Keratinocyte (primary cell): Measurements from ENCODE around the gene CIDEC. TPM values are rescaled to one million over a fixed set of nuclear protein-coding genes. Genes with fewer than 3 reads are reported as not detected.

Experiments
- DNase-seq: peaks from one replicate; pipeline ENCODE4 v3.0.0-alpha.2; 2011; ENCODE audit warnings: low read depth, missing footprints, low spot score
- FAIRE-seq: peaks from 2 replicates; lab custom pipeline; 2011; peaks lifted over from hg19 to GRCh38; lab: Jason Lieb, UNC
- H2AFZ ChIP-seq: 2 replicates; pipeline ENCODE4 v1.6.0; 2012; ENCODE audit warnings: low read length, control low read depth, inconsistent platforms; ENCODE audit not compliant: control insufficient read depth
- H3K27ac ChIP-seq: 2 replicates; pipeline ENCODE4 v1.5.1; 2011; ENCODE audit warnings: low read length; ENCODE audit not compliant: control insufficient read depth, insufficient read depth
- H3K27me3 ChIP-seq: 3 replicates; pipeline ENCODE4 v1.6.0; 2011; ENCODE audit warnings: low read length; ENCODE audit not compliant: control insufficient read depth, insufficient read depth; ENCODE audit errors: extremely low read depth
- H3K36me3 ChIP-seq, 2 experiments: 2 replicates in 1 of 2; 3 replicates in 1 of 2; pipeline ENCODE4 v1.5.1; 2011; ENCODE audit warnings: low read length in 2 of 2, mild to moderate bottlenecking in 1 of 2; ENCODE audit not compliant: control insufficient read depth in 2 of 2, insufficient read depth in 2 of 2; ENCODE audit errors: extremely low read depth in 1 of 2
- H3K4me1 ChIP-seq: 3 replicates; pipeline ENCODE4 v1.5.1; 2011; ENCODE audit warnings: low read length; ENCODE audit not compliant: control insufficient read depth, insufficient read depth; ENCODE audit errors: extremely low read depth
- H3K4me2 ChIP-seq: 3 replicates; pipeline ENCODE4 v1.6.0; 2011; ENCODE audit warnings: low read depth, low read length; ENCODE audit not compliant: control insufficient read depth, insufficient read depth; ENCODE audit errors: extremely low read depth
- H3K4me3 ChIP-seq, 3 experiments: fragments of 200-600 bp in 1 of 3; sonication (generic) in 1 of 3; 2 replicates in 2 of 3; 3 replicates in 1 of 3; pipeline ENCODE4 v1.5.1; 2011 to 2016; ENCODE audit warnings: low read length in 3 of 3, mild to moderate bottlenecking in 3 of 3, control low read depth in 2 of 3, inconsistent platforms in 1 of 3, low read depth in 1 of 3, mixed read lengths in 1 of 3, mixed run types in 1 of 3, moderate library complexity in 1 of 3; ENCODE audit not compliant: control insufficient read depth in 2 of 3, insufficient read depth in 2 of 3; ENCODE audit errors: extremely low read depth in 1 of 3
- H3K79me2 ChIP-seq: 2 replicates; pipeline ENCODE4 v1.6.0; 2012; ENCODE audit warnings: low read length; ENCODE audit not compliant: control insufficient read depth, insufficient read depth
- H3K9ac ChIP-seq: 3 replicates; pipeline ENCODE4 v1.6.0; 2011; ENCODE audit warnings: low read length; ENCODE audit not compliant: control insufficient read depth, insufficient read depth; ENCODE audit errors: extremely low read depth
- H3K9me1 ChIP-seq: 3 replicates; pipeline ENCODE4 v1.6.0; 2011; ENCODE audit warnings: low read length; ENCODE audit not compliant: control insufficient read depth, insufficient read depth; ENCODE audit errors: extremely low read depth
- H3K9me3 ChIP-seq: 2 replicates; pipeline ENCODE4 v1.5.1; 2012; ENCODE audit warnings: low read depth, low read length; ENCODE audit not compliant: control insufficient read depth
- H4K20me1 ChIP-seq: 3 replicates; pipeline ENCODE4 v1.6.0; 2011; ENCODE audit warnings: low read length; ENCODE audit not compliant: control insufficient read depth, insufficient read depth; ENCODE audit errors: extremely low read depth
- EZH2 ChIP-seq: IDR thresholded peaks from one replicate; pipeline ENCODE4 v1.6.1; 2012; ENCODE audit warnings: inconsistent platforms, mild to moderate bottlenecking, low read length, moderate library complexity
- dilution Hi-C: fragments of 300-500 bp; cut with MboI; formaldehyde crosslinking; loops from one replicate; pipeline ENCODE4 v1.7.0; 2020; ENCODE audit warnings: low sequenced_read_pairs; ENCODE audit not compliant: extremely low pct_ligation_motif_present
- polyA plus RNA-seq, 5 experiments: library from polyadenylated mRNA; depleted of rRNA in 3 of 5; stranded (reverse) in 3 of 5; stranded (forward) in 1 of 5; unstranded in 1 of 5; fragments of >200 nt; gene quantifications; 1 replicate in 1 of 5; 2 replicates in 3 of 5; 3 replicates in 1 of 5; pipeline versions ENCODE4 v1.2.1 to v1.2.3, GENCODE V29; 2011 to 2012; ENCODE audit warnings: missing spikeins in 2 of 5, low read depth in 1 of 5, low replicate concordance in 1 of 5
- TF ChIP-seq, protein P1 (sequence below), 3 experiments: IDR thresholded peaks in 1 of 3; conservative IDR thresholded peaks in 1 of 3; optimal IDR thresholded peaks in 1 of 3; 2 replicates in 2 of 3; 3 replicates in 1 of 3; pipeline versions ENCODE3 to v1.5.1; 2011; ENCODE audit warnings: low read length in 3 of 3, mild to moderate bottlenecking in 3 of 3, moderate library complexity in 2 of 3, control low read depth in 1 of 3, inconsistent platforms in 1 of 3; ENCODE audit not compliant: insufficient read depth in 2 of 3; ENCODE audit errors: extremely low read depth in 1 of 3

The CIDEC gene
- polyA plus RNA-seq, 1 donor (not counting 4 experiments of a cell fraction or from before 2014, with no cell fraction given), result not detected

DNA sequence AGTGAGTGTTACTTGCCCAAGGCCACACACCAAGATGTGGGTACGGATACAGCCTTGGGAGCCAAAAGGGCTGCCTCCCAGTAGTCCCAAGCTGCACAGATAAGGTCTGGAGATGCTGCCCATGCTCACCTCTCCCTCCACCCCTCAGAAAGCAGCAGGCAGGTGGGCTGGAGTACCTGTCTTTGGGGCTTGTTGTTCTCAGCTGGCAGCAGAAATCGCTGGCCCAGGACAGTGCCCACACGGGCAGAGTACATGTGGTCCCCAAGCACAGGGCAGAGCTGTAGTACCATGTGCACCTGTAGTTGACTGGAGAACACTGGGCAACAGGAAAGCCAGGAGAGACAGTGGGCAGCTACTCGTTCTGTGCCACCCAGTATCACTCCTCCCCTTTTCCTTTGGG, 41.2 kb downstream of the CIDEC start:
- H3K4me2 ChIP-seq, result no peak overlapping the region
- dilution Hi-C loops, result no loop called here
- H3K79me2 ChIP-seq, result no peaks in the 10 kb centered on the region
- FAIRE-seq (no peak), DNase-seq (no peak)
- no peaks in the 10 kb centered on the region for H3K4me1 ChIP-seq
- H3K36me3 ChIP-seq, result peaks cover 25 to 37% of the 10 kb centered on the region in 2 experiments
- H3K9me1 ChIP-seq, result no peaks in the 10 kb centered on the region
- H3K9ac ChIP-seq, result no peak overlapping the region
- no peaks in the 10 kb centered on the region for H4K20me1 ChIP-seq
- no peak overlapping the region for H2AFZ ChIP-seq
- no peak overlapping the region for H3K4me3 ChIP-seq
- H3K27me3 ChIP-seq, result no peaks in the 10 kb centered on the region
- no peaks in the 10 kb centered on the region for H3K9me3 ChIP-seq
- no peak overlapping the region for H3K27ac ChIP-seq
- TF ChIP-seq EZH2, result no peak
- TF ChIP-seq, protein P1, sequence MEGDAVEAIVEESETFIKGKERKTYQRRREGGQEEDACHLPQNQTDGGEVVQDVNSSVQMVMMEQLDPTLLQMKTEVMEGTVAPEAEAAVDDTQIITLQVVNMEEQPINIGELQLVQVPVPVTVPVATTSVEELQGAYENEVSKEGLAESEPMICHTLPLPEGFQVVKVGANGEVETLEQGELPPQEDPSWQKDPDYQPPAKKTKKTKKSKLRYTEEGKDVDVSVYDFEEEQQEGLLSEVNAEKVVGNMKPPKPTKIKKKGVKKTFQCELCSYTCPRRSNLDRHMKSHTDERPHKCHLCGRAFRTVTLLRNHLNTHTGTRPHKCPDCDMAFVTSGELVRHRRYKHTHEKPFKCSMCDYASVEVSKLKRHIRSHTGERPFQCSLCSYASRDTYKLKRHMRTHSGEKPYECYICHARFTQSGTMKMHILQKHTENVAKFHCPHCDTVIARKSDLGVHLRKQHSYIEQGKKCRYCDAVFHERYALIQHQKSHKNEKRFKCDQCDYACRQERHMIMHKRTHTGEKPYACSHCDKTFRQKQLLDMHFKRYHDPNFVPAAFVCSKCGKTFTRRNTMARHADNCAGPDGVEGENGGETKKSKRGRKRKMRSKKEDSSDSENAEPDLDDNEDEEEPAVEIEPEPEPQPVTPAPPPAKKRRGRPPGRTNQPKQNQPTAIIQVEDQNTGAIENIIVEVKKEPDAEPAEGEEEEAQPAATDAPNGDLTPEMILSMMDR (optimal IDR thresholded peaks at IDR 0.05 in 1 of 3, IDR thresholded peaks at IDR 0.05 in 1 of 3, conservative IDR thresholded peaks at IDR 0.05 in 1 of 3; ENCODE audit: extremely low read depth in 1 of 3, insufficient read depth in 2 of 3, low read length in 3 of 3), result no peak

- no peak for DNase-seq
- no peak overlapping the region for H3K27ac ChIP-seq
- H3K9me1 ChIP-seq, result no peaks in the 10 kb centered on the region
- FAIRE-seq, result no peak
- no peaks in the 10 kb centered on the region for H3K27me3 ChIP-seq
- dilution Hi-C loops, result no loop called here
- no peaks in the 10 kb centered on the region for H4K20me1 ChIP-seq
- no peak for TF ChIP-seq EZH2
- TF ChIP-seq, protein P1 (optimal IDR thresholded peaks at IDR 0.05 in 1 of 3, IDR thresholded peaks at IDR 0.05 in 1 of 3, conservative IDR thresholded peaks at IDR 0.05 in 1 of 3; ENCODE audit: extremely low read depth in 1 of 3, insufficient read depth in 2 of 3, low read length in 3 of 3), result no peak
- no peak overlapping the region for H3K4me3 ChIP-seq
- H3K9me3 ChIP-seq, result no peaks in the 10 kb centered on the region
- no peaks in the 10 kb centered on the region for H3K79me2 ChIP-seq
- H2AFZ ChIP-seq, result no peak overlapping the region
- H3K36me3 ChIP-seq, result peaks cover 29 to 38% of the 10 kb centered on the region in 2 experiments
- H3K9ac ChIP-seq, result no peak overlapping the region
- H3K4me2 ChIP-seq, result no peak overlapping the region
- no peaks in the 10 kb centered on the region for H3K4me1 ChIP-seq
Measured at GRCh38 chr3:9837701-9838582, 42.1 kb downstream of the CIDEC start.
